SU-DHL-6 (cell line): ENCODE measurements around the gene PHACTR2.

Experiments used
- CTCF ChIP-seq: fragments of 200-600 bp; sonication (generic); IDR thresholded peaks from one replicate; pipeline ENCODE4 v1.5.1; 2017; ENCODE audit warnings: antibody characterized with exemption, mild to moderate bottlenecking, low read length, moderate library complexity; ENCODE audit not compliant: insufficient read depth, poor library complexity, severe bottlenecking
- EZH2phosphoT487 ChIP-seq: fragments of 200-600 bp; sonication (generic), shearing (Covaris generic); conservative IDR thresholded peaks from 2 replicates; pipeline ENCODE4 v1.6.1; 2018; ENCODE audit warnings: mild to moderate bottlenecking, antibody characterized with exemption, low read length, moderate library complexity, mixed read lengths

GRCh38 chr6:143637691-143638090 lies 40.1 kb upstream of the PHACTR2 start:
- no peak for TF ChIP-seq CTCF
- no peak for TF ChIP-seq EZH2phosphoT487
